Activated CD4-positive, alpha-beta T cell treated with anti-CD3 and anti-CD28 coated beads for 36 hours (primary cell): ENCODE measurements around the gene MZB1. TPM values are rescaled to one million over a fixed set of nuclear protein-coding genes. Genes with fewer than 3 reads are reported as not detected.

ENCODE experiments used
- ATAC-seq: fragments of 200-7000 bp; cut with Tn5 transposase; one replicate; pipeline ENCODE4 v1.10.0; 2021; ENCODE audit warnings: mild to moderate bottlenecking, moderate library complexity
- CTCF ChIA-PET: fragments of 350-600 bp; sonication (Branson Sonifier 250); formaldehyde crosslinking; loops from one replicate; lab custom pipeline; 2021; ENCODE audit warnings: antibody characterized with exemption; lab: Charles Lee
- POLR2A ChIA-PET: fragments of 350-600 bp; sonication (Branson Sonifier 250); formaldehyde crosslinking; loops from one replicate; lab custom pipeline; 2021; ENCODE audit warnings: antibody characterized with exemption, inconsistent platforms; lab: Charles Lee
- DNase-seq: peaks from one replicate; pipeline ENCODE4 v3.0.0-alpha.2; 2020
- H3K27ac Mint-ChIP-seq: one replicate; pipeline ENCODE4 v1.8.0; 2021; ENCODE audit warnings: mixed read lengths
- H3K27me3 Mint-ChIP-seq: one replicate; pipeline ENCODE4 v1.8.0; 2021; ENCODE audit warnings: mixed read lengths
- H3K36me3 Mint-ChIP-seq: one replicate; pipeline ENCODE4 v1.8.0; 2021; ENCODE audit warnings: low read depth, mixed read lengths
- H3K4me1 Mint-ChIP-seq: one replicate; pipeline ENCODE4 v1.8.0; 2021; ENCODE audit warnings: mixed read lengths
- H3K4me3 Mint-ChIP-seq: one replicate; pipeline ENCODE4 v1.8.0; 2021; ENCODE audit warnings: mild to moderate bottlenecking, moderate library complexity, mixed read lengths
- H3K9me3 Mint-ChIP-seq: one replicate; pipeline ENCODE4 v1.8.0; 2021; ENCODE audit warnings: low read depth, mixed read lengths
- intact Hi-C, 2 experiments: fragments of 100-400 bp; cut with DNase I in 1 of 2; cut with micrococcal nuclease in 1 of 2; formaldehyde crosslinking; loops; one replicate each; pipeline versions ENCODE4 v1.14.2 to v1.15.1; 2022 to 2024; cut with DNase I, micrococcal nuclease
- total RNA-seq, 2 experiments: library from RNA; stranded (reverse); gene quantifications; one replicate each; pipeline ENCODE4 v1.2.3, GENCODE V29; 2021

The MZB1 gene
- total RNA-seq, 2 experiments from 2014 or later: 7.8 to 9.8 TPM

GRCh38 chr5:139340051-139340450 is 49.7 kb downstream of the MZB1 start:
- POLR2A ChIA-PET: no interaction called here
- Mint-ChIP-seq H3K27me3 (no peaks in the 10 kb centered on the region), H3K9me3 (no peaks in the 10 kb centered on the region), H3K27ac (no peak overlapping the region), H3K4me3 (no peak overlapping the region), H3K36me3 (peaks cover 12% of the 10 kb centered on the region), H3K4me1 (peaks cover 59% of the 10 kb centered on the region)
- intact Hi-C loops: no loop called here
- CTCF ChIA-PET: interaction anchor here (0.6 to 3.0 kb wide), 7 partner anchors 8 to 1174 kb away, joined by 3 to 16 read pairs (median 3); partner anchors contain the start of gene MATR3
- DNase-seq (no peak), ATAC-seq (no peak)

Other genes starting within 250 kb of the MZB1 start
- gene SIL1, start 191.5 kb downstream of the MZB1 start, total RNA-seq: 10 to 100 TPM; 11.2 to 14.4 TPM
- 100 to 1,000 TPM; 113 to 133 TPM for gene MATR3, start 96.2 kb downstream of the MZB1 start, total RNA-seq
- 100 to 1,000 TPM; 101 to 126 TPM for gene PAIP2, start 48.1 kb downstream of the MZB1 start, total RNA-seq
- gene SLC23A1, start 6.6 kb downstream of the MZB1 start, total RNA-seq: under 1 TPM; 0.43 to 0.53 TPM
- gene PROB1, start 5.2 kb upstream of the MZB1 start, total RNA-seq: 1 to 10 TPM; 3.2 TPM
- 1 to 10 TPM; 4.6 to 5.9 TPM for gene SPATA24, start 14.2 kb upstream of the MZB1 start, total RNA-seq
- gene DNAJC18, start 49.6 kb upstream of the MZB1 start, total RNA-seq: 10 to 100 TPM; 33.1 to 35.6 TPM
- gene ECSCR, start 72.8 kb upstream of the MZB1 start, total RNA-seq: 1 to 10 TPM in 1 of 2 experiments, under 1 TPM in 1; 0.83 to 2.6 TPM
- under 1 TPM; 0.46 to 0.50 TPM for gene SMIM33, start 81.1 kb upstream of the MZB1 start, total RNA-seq
- 100 to 1,000 TPM; 178 to 183 TPM for gene STING1, start 92.8 kb upstream of the MZB1 start, total RNA-seq
- gene UBE2D2, start 171.4 kb upstream of the MZB1 start, total RNA-seq: 100 to 1,000 TPM; 262 to 289 TPM